HCT116 (cell line): ENCODE measurements around the gene CRYZ. TPM values are rescaled to one million over a fixed set of nuclear protein-coding genes. Genes with fewer than 3 reads are reported as not detected.

ENCODE experiments used
- ATAC-seq: fragments of 200-7000 bp; cut with Tn5 transposase; 2 replicates; pipeline ENCODE4 v1.9.1; 2020; ENCODE audit warnings: mild to moderate bottlenecking, moderate library complexity
- BruUV-seq: library from RNA; stranded (reverse); fragments of 400-500 nt; replicated peaks from 2 replicates; lab custom pipeline; 2021; lab: Mats Ljungman, UMichigan
- CTCF ChIA-PET: fragments of 300-600 bp; sonication (Branson Sonifier 250); formaldehyde crosslinking; loops from one replicate; lab custom pipeline; 2021; ENCODE audit warnings: antibody characterized with exemption; lab: Charles Lee
- POLR2A ChIA-PET: fragments of 300-600, 350-600 bp; sonication (Branson Sonifier 250); formaldehyde crosslinking; loops from one replicate; lab custom pipeline; 2021; ENCODE audit warnings: antibody characterized with exemption; lab: Charles Lee
- RAD21 ChIA-PET, 2 experiments: fragments of 300-600 bp; sonication (Branson Sonifier 250); formaldehyde crosslinking; loops; one replicate each; lab custom pipeline; 2023; ENCODE audit warnings: low total read pairs in 2 of 2; ENCODE audit not compliant: uncharacterized antibody in 2 of 2, unreplicated experiment in 2 of 2, low non-redundant PET in 1 of 2; lab: Charles Lee
- DNase-seq: peaks from one replicate; pipeline ENCODE4 v3.0.0-alpha.2; 2010; ENCODE audit warnings: low read depth, low spot score
- H2AFZ ChIP-seq: fragments of 200-600 bp; shearing (Covaris generic), sonication (generic); 2 replicates; pipeline ENCODE4 v1.6.1; 2017; ENCODE audit warnings: low read depth, mixed run types, mixed read lengths, antibody characterized with exemption, low read length; ENCODE audit not compliant: poor library complexity, severe bottlenecking
- H3K27ac ChIP-seq: 2 replicates; pipeline ENCODE4 v1.5.1; 2012; ENCODE audit warnings: low read depth, low read length
- H3K27me3 ChIP-seq: fragments of 200-600 bp; sonication (generic); 2 replicates; pipeline ENCODE4 v1.6.1; 2016; ENCODE audit warnings: mixed run types, low read length, mixed read lengths; ENCODE audit not compliant: insufficient read depth
- H3K36me3 ChIP-seq, 2 experiments: fragments of 200-500 bp in 1 of 2; fragments of 200-600 bp in 1 of 2; sonication (Bioruptor generic) in 1 of 2; sonication (generic) in 1 of 2; 2 replicates each; pipeline versions ENCODE4 v1.5.1 to v1.6.1; 2014 to 2016; ENCODE audit warnings: low read length in 2 of 2, inconsistent platforms in 1 of 2, mixed read lengths in 1 of 2, mixed run types in 1 of 2; ENCODE audit not compliant: insufficient read depth in 2 of 2, control insufficient read depth in 1 of 2
- H3K4me1 ChIP-seq, 2 experiments: fragments of 200-600 bp in 1 of 2; sonication (generic) in 1 of 2; 2 replicates each; pipeline versions ENCODE4 v1.5.1 to v1.6.1; 2012 to 2017; ENCODE audit warnings: low read length in 2 of 2, inconsistent platforms in 1 of 2, mild to moderate bottlenecking in 1 of 2, mixed read lengths in 1 of 2, mixed run types in 1 of 2, moderate library complexity in 1 of 2; ENCODE audit not compliant: insufficient read depth in 2 of 2, control insufficient read depth in 1 of 2
- H3K4me2 ChIP-seq: fragments of 200-600 bp; sonication (generic); 2 replicates; pipeline ENCODE4 v1.6.1; 2017; ENCODE audit warnings: mixed run types, low read length, mixed read lengths
- H3K4me3 ChIP-seq, 2 experiments: fragments of 200-600 bp in 1 of 2; sonication (generic) in 1 of 2; replicated peaks in 1 of 2; 2 replicates each; pipeline ENCODE4 v1.5.1; 2011 to 2016; ENCODE audit warnings: low read length in 2 of 2, control low read depth in 1 of 2, low read depth in 1 of 2, mild to moderate bottlenecking in 1 of 2, mixed read lengths in 1 of 2, mixed run types in 1 of 2
- H3K79me2 ChIP-seq: fragments of 200-600 bp; sonication (generic); 2 replicates; pipeline ENCODE4 v1.6.1; 2017; ENCODE audit warnings: mild to moderate bottlenecking, mixed run types, low read length, moderate library complexity, mixed read lengths; ENCODE audit not compliant: insufficient read depth
- H3K9ac ChIP-seq: fragments of 200-600 bp; sonication (generic); 2 replicates; pipeline ENCODE4 v1.6.1; 2016; ENCODE audit warnings: low read length, mixed read lengths
- H3K9me2 ChIP-seq: fragments of 200-600 bp; sonication (generic), shearing (Covaris generic); 2 replicates; pipeline ENCODE4 v1.6.1; 2017; ENCODE audit warnings: mixed run types, mild to moderate bottlenecking, moderate library complexity; ENCODE audit not compliant: insufficient read depth
- H3K9me3 ChIP-seq, 2 experiments: fragments of 200-500 bp in 1 of 2; fragments of 200-600 bp in 1 of 2; sonication (Bioruptor generic) in 1 of 2; sonication (generic) in 1 of 2; 2 replicates each; pipeline ENCODE4 v1.6.1; 2014 to 2017; ENCODE audit warnings: low read length in 2 of 2, mixed read lengths in 2 of 2, inconsistent platforms in 1 of 2, low read depth in 1 of 2, mild to moderate bottlenecking in 1 of 2, mixed run types in 1 of 2, moderate library complexity in 1 of 2; ENCODE audit not compliant: control insufficient read depth in 1 of 2, insufficient read depth in 1 of 2
- H4K20me1 ChIP-seq: fragments of 200-600 bp; sonication (generic), shearing (Covaris generic); 2 replicates; pipeline ENCODE4 v1.6.1; 2017; ENCODE audit warnings: mixed run types, mild to moderate bottlenecking, moderate library complexity; ENCODE audit not compliant: insufficient read depth
- CEBPB ChIP-seq: IDR thresholded peaks from 2 replicates; pipeline ENCODE4 v1.6.1; 2012; ENCODE audit warnings: low read depth
- CTCF ChIP-seq, 3 experiments: fragments of 200-600 bp in 1 of 3; sonication (generic) in 1 of 3; IDR thresholded peaks in 2 of 3; conservative IDR thresholded peaks in 1 of 3; 2 replicates each; pipeline ENCODE4 v1.5.1; 2012 to 2017; ENCODE audit warnings: low read depth in 2 of 3, low read length in 2 of 3, antibody characterized with exemption in 1 of 3, borderline replicate concordance in 1 of 3, control low read depth in 1 of 3, mild to moderate bottlenecking in 1 of 3, mixed read lengths in 1 of 3, mixed run types in 1 of 3, moderate library complexity in 1 of 3; ENCODE audit not compliant: insufficient read depth in 1 of 3
- EZH2 ChIP-seq: fragments of 200-600 bp; sonication (generic); IDR thresholded peaks from 2 replicates; pipeline ENCODE4 v1.6.1; 2017; ENCODE audit warnings: antibody characterized with exemption, mixed run types
- EZH2phosphoT487 ChIP-seq: fragments of 200-600 bp; IDR thresholded peaks from 2 replicates; pipeline ENCODE4 v1.6.1; 2018; ENCODE audit warnings: antibody characterized with exemption, borderline replicate concordance
- FOSL1 ChIP-seq: IDR thresholded peaks from 2 replicates; pipeline ENCODE4 v1.6.1; 2012; ENCODE audit warnings: low read depth
- JUND ChIP-seq: IDR thresholded peaks from 2 replicates; pipeline ENCODE4 v1.6.1; 2012
- POLR2A ChIP-seq: IDR thresholded peaks from 2 replicates; pipeline ENCODE4 v1.7.0; 2011; ENCODE audit warnings: borderline replicate concordance; ENCODE audit not compliant: insufficient read depth, insufficient read length; ENCODE audit errors: extremely low read depth
- POLR2AphosphoS5 ChIP-seq: IDR thresholded peaks from 2 replicates; pipeline ENCODE4 v1.6.1; 2011; ENCODE audit warnings: mild to moderate bottlenecking, low read depth, low read length, moderate library complexity
- RAD21 ChIP-seq: IDR thresholded peaks from 2 replicates; pipeline ENCODE4 v1.6.1; 2012; ENCODE audit warnings: low read depth, mild to moderate bottlenecking
- REST ChIP-seq: IDR thresholded peaks from 2 replicates; pipeline ENCODE4 v1.6.1; 2012; ENCODE audit warnings: low read depth
- SIN3A ChIP-seq: IDR thresholded peaks from 2 replicates; pipeline ENCODE4 v1.6.1; 2012; ENCODE audit warnings: low read depth
- SP1 ChIP-seq: IDR thresholded peaks from 2 replicates; pipeline ENCODE4 v1.6.1; 2012; ENCODE audit warnings: low read depth
- ZFX ChIP-seq: fragments of 450-650 bp; IDR thresholded peaks from 2 replicates; pipeline ENCODE4 v1.6.1; 2017
- intact Hi-C: fragments of 100-400 bp; cut with micrococcal nuclease; formaldehyde crosslinking; loops from 2 replicates; pipeline ENCODE4 v1.10.0; 2022
- total RNA-seq: library from RNA; stranded (reverse); gene quantifications from one replicate; pipeline ENCODE4 v1.2.1, GENCODE V29; 2021; ENCODE audit not compliant: unreplicated experiment
- TF ChIP-seq, protein P1 (sequence below): IDR thresholded peaks from 2 replicates; pipeline ENCODE4 v1.6.1; 2011; ENCODE audit warnings: mild to moderate bottlenecking, low read length, moderate library complexity; ENCODE audit not compliant: insufficient replicate concordance; ENCODE audit errors: extremely low read depth

CRYZ gene
- total RNA-seq, 1 experiment from 2014 or later = 28.2 TPM

- H4K20me1 ChIP-seq = no peaks in the 10 kb centered on the region
- H3K4me1 ChIP-seq = no peaks in the 10 kb centered on the region
- no peak overlapping the region for H2AFZ ChIP-seq
- POLR2A ChIA-PET = no interaction called here
- peaks cover 52% of the 10 kb centered on the region for H3K27me3 ChIP-seq
- DNase-seq = no peak
- TF ChIP-seq RAD21 (0 out of 2 replicates have a peak, but pooled peaks have one; percentile 10), EZH2 (no peak), CTCF (IDR thresholded peaks at IDR 0.05 in 2 of 3, conservative IDR thresholded peaks at IDR 0.05 in 1 of 3; ENCODE audit: borderline replicate concordance in 1 of 3, insufficient read depth in 1 of 3, low read depth in 2 of 3, low read length in 2 of 3) (peak in 1 of 3 experiments; percentile 7; a peak in 1 of 6 replicates)
- TF ChIP-seq, all 23 proteins: peak for 2
- intact Hi-C loops = no loop called here
- no peak overlapping the region for H3K4me3 ChIP-seq
- no peaks in the 10 kb centered on the region for H3K79me2 ChIP-seq
- no peaks in the 10 kb centered on the region for H3K9me2 ChIP-seq
- ATAC-seq = no peak
- H3K27ac ChIP-seq = no peak overlapping the region
- no peaks in the 10 kb centered on the region for H3K36me3 ChIP-seq
- BruUV-seq = no TSS peak
- H3K9me3 ChIP-seq = no peaks in the 10 kb centered on the region
- no peak overlapping the region for H3K9ac ChIP-seq
- CTCF ChIA-PET = interaction anchor here (1.7 to 4.1 kb wide), 2 partner anchors 8 to 427 kb away, joined by 13 to 25 read pairs; no protein-coding TSS in a partner anchor
- RAD21 ChIA-PET = no interaction called here
- no peak overlapping the region for H3K4me2 ChIP-seq
These were observed 42.9 kb upstream of the CRYZ start for GRCh38 chr1:74775735-74776134.

DNA sequence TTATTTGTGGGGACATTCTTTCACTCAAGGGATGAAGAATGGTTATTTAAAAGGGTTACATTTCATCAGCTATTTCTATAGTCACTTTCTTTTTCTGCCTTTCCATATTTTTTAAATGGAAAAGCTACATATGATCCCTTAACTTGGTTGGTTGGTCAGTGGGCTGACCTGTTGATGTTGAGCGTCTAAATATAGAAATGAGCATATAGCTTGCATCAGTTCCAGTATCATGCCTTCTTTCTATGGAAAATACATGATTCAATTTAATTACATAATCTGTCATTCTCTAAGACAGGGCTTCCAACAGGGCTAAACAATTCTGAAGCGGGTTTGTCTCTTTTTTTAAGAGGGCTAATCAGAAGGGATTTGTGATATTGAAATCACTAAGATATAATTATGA lies 40.7 kb upstream of the CRYZ start:
- H2AFZ ChIP-seq = no peak overlapping the region
- no peaks in the 10 kb centered on the region for H3K9me2 ChIP-seq
- ATAC-seq (no peak), DNase-seq (no peak)
- no peak overlapping the region for H3K4me3 ChIP-seq
- ChIA-PET CTCF (interaction anchor here (0.6 to 4.1 kb wide), 2 partner anchors 275 to 429 kb away, joined by 3 to 25 read pairs; no protein-coding TSS in a partner anchor), POLR2A (no interaction called here), RAD21 (no interaction called here)
- H3K27me3 ChIP-seq = peaks cover 49% of the 10 kb centered on the region
- intact Hi-C loops = no loop called here
- H3K36me3 ChIP-seq = no peaks in the 10 kb centered on the region
- no peaks in the 10 kb centered on the region for H3K9me3 ChIP-seq
- no peaks in the 10 kb centered on the region for H3K4me1 ChIP-seq
- no peak overlapping the region for H3K9ac ChIP-seq
- H4K20me1 ChIP-seq = no peaks in the 10 kb centered on the region
- no peaks in the 10 kb centered on the region for H3K79me2 ChIP-seq
- no TSS peak for BruUV-seq
- no peak overlapping the region for H3K4me2 ChIP-seq
- H3K27ac ChIP-seq = no peak overlapping the region
- TF ChIP-seq EZH2phosphoT487 (no peak), EZH2 (no peak), REST (no peak), SIN3A (no peak), SP1 (no peak), FOSL1 (no peak), POLR2AphosphoS5 (no peak), JUND (no peak), ZFX (no peak), POLR2A (no peak), CEBPB (no peak)
- TF ChIP-seq, protein P1, sequence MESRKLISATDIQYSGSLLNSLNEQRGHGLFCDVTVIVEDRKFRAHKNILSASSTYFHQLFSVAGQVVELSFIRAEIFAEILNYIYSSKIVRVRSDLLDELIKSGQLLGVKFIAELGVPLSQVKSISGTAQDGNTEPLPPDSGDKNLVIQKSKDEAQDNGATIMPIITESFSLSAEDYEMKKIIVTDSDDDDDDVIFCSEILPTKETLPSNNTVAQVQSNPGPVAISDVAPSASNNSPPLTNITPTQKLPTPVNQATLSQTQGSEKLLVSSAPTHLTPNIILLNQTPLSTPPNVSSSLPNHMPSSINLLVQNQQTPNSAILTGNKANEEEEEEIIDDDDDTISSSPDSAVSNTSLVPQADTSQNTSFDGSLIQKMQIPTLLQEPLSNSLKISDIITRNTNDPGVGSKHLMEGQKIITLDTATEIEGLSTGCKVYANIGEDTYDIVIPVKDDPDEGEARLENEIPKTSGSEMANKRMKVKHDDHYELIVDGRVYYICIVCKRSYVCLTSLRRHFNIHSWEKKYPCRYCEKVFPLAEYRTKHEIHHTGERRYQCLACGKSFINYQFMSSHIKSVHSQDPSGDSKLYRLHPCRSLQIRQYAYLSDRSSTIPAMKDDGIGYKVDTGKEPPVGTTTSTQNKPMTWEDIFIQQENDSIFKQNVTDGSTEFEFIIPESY = no peak
